HG03039 (cell line): ENCODE data around the gene KLK14.

ENCODE experiments used
- ATAC-seq: cut with Tn5 transposase; IDR thresholded peaks from one replicate; pipeline ENCODE4 v1.9.1; 2021; ENCODE audit warnings: mild to moderate bottlenecking, moderate library complexity; ENCODE audit not compliant: unreplicated experiment

Gene KLK14

GRCh38 chr19:51055866-51056265 lies 26.8 kb downstream of the KLK14 start:
- ATAC-seq, result no peak

- no peak for ATAC-seq
These were observed 35.7 kb downstream of the KLK14 start for GRCh38 chr19:51047031-51047335.

- no peak for ATAC-seq
These were observed 38.4 kb downstream of the KLK14 start for GRCh38 chr19:51044327-51044726.

GRCh38 chr19:51043497-51043896 lies 39.2 kb downstream of the KLK14 start:
- ATAC-seq, result no peak

- no peak for ATAC-seq
These were observed 42.5 kb downstream of the KLK14 start for GRCh38 chr19:51040151-51040550.

GRCh38 chr19:51036519-51036918 lies 46.2 kb downstream of the KLK14 start:
- ATAC-seq, result no peak

GRCh38 chr19:51034704-51035103 lies 48.0 kb downstream of the KLK14 start, which contains the start of gene KLK12:
Gene KLK12, minus strand, starts transcription at chr19:51035002. Its CDS starts 381 bp downstream, at chr19:51034621.
- ATAC-seq, result no peak

- ATAC-seq, result no peak
These were observed 50.8 kb downstream of the KLK14 start for GRCh38 chr19:51031880-51032225.

- ATAC-seq, result no peak
These were observed 51.3 kb downstream of the KLK14 start for GRCh38 chr19:51031220-51031879.

- ATAC-seq, result no peak
These were observed 52.1 kb downstream of the KLK14 start for GRCh38 chr19:51030631-51031030.

GRCh38 chr19:51029718-51030117 lies 53.0 kb downstream of the KLK14 start:
- ATAC-seq, result no peak
